Ovary (tissue), 9 donors: ENCODE results near the gene NXNL1. TPM values are rescaled to one million over a fixed set of nuclear protein-coding genes. Genes with fewer than 3 reads are reported as not detected.

Experiments used
- DNase-seq, 5 donors: peaks; one replicate each; pipeline ENCODE4 v3.0.0-alpha.2; 2019 to 2020
- H3K27ac ChIP-seq, 2 donors: fragments of 200-600 bp; one replicate each; pipeline versions ENCODE4 v1.5.1 to v1.8.0; 2019 to 2022
- H3K27me3 ChIP-seq: fragments of 200-600 bp; one replicate; pipeline ENCODE4 v1.8.0; 2022
- H3K36me3 ChIP-seq: fragments of 200-600 bp; sonication (generic); one replicate; pipeline ENCODE4 v1.5.1; 2019
- H3K4me1 ChIP-seq: one replicate; pipeline ENCODE4 v1.8.1; 2013; ENCODE audit warnings: mild to moderate bottlenecking, moderate library complexity; ENCODE audit not compliant: insufficient read depth
- H3K4me3 ChIP-seq: fragments of 200-600 bp; sonication (generic); one replicate; pipeline ENCODE4 v1.5.1; 2017
- H3K9me3 ChIP-seq, 2 donors: fragments of 200-600 bp in 1 of 2; sonication (generic) in 1 of 2; one replicate each; pipeline versions ENCODE4 v1.5.1 to v1.8.1; 2013 to 2019; ENCODE audit warnings: mild to moderate bottlenecking in 1 of 2, moderate library complexity in 1 of 2
- EP300 ChIP-seq: sonication (generic); formaldehyde crosslinking; IDR thresholded peaks from one replicate; pipeline ENCODE4 v1.6.1; 2017; ENCODE audit warnings: antibody characterized with exemption
- POLR2A ChIP-seq: fragments of 450-650 bp; IDR thresholded peaks from one replicate; pipeline ENCODE4 v1.6.1; 2017; ENCODE audit warnings: antibody characterized with exemption, mild to moderate bottlenecking, moderate library complexity
- WGBS, 3 donors: extraction: QIAGEN DNeasy Blood & Tissue Kit in 1 of 3; methylation state at CpG; one replicate each; pipeline versions ENCODE4 v1.1.5 to v1.1.7; 2013 to 2017; 5-methylcytosine and 5-hydroxymethylcytosine counted together
- intact Hi-C, 4 donors: fragments of 100-400 bp; cut with DNase I; formaldehyde crosslinking; loops; one replicate each; pipeline versions ENCODE4 v1.11.0 to v1.15.1; 2022 to 2023
- polyA plus RNA-seq, 2 donors: library from polyadenylated mRNA; stranded (reverse); fragments of 200-250 nt in 1 of 2; fragments of 350-450 nt in 1 of 2; fragmentation: Illumina TruSeq in 1 of 2; extraction: RNeasy Lipid Tissue Mini Kit (QIAGEN cat#74804) in 1 of 2; gene quantifications; one replicate each; pipeline ENCODE4 v1.2.3, GENCODE V29; 2013 to 2014
- total RNA-seq, 7 donors: library from RNA; depleted of rRNA in 2 of 7; stranded (reverse); fragments of >200 nt in 2 of 7; fragmentation: NEBNext Ultra II Directional in 3 of 7; extraction: Animal tissue kit (Norgen Biotek cat#: 25700) in 3 of 7; gene quantifications; one replicate each; pipeline versions ENCODE4 v1.1.0 to v1.2.4, GENCODE V29; 2016 to 2023
- TF ChIP-seq, protein P1 (sequence below), 3 donors: fragments of 450-650 bp in 2 of 3; fragments of 200-600 bp in 1 of 3; IDR thresholded peaks; one replicate each; pipeline versions ENCODE4 v1.5.1 to v1.8.0; 2016 to 2022; ENCODE audit warnings: antibody characterized with exemption in 3 of 3, mild to moderate bottlenecking in 1 of 3
- donor health status: DM: no; HTN: no; CAD: no; lungs with moderate emphysema.
- donor health status: DM: no; HTN: no; CAD: no.
- donor health status: Bipolar disorder and iron deficiency.
- donor health status: DM: yes; HTN: yes; CAD: no.
- donor health status: DM: no; HTN: no; CAD: no.
- donor health status: DM: yes; HTN: yes; CAD: no.

Gene NXNL1
- total and polyA plus RNA-seq, 9 donors: 0.11 TPM; not detected in 8

DNA sequence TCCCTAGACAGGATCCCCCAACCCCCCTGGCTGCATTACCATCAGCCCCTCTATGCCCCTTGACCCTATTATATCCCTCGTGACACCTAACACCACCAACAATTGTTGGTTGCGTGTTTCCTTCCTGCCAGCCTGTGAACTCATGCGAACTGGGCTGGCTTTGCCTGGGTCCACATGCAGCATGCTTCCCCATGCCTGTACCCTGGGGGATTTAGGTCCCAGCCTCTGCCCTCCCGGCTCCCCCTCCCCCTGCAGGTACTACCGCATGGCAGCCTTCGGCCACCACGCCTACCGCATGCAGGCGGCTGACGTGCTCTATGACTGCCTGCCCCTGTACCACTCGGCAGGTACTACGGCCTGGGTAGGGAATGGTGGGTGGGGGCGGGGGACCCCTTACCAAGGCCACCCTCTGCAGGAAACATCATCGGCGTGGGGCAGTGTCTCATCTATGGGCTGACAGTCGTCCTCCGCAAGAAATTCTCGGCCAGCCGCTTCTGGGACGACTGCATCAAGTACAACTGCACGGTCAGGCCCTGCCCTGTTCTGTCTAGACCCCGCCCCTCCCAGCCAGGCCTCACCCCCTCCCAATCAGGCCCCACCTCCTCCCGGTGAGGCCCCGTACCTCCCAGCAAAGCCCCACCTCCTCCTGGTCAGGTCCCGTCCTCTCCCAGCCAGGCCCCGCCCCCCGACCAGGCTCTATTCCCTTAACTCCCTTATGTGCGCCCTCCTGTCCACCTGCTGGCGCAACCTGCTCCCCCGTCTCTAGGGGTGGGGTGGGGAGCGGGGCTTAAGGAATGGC, 28.1 kb upstream of the NXNL1 start:
- Histone ChIP-seq H3K27ac (no peak overlapping the region), H3K9me3 (no peaks in the 10 kb centered on the region), H3K27me3 (no peaks in the 10 kb centered on the region), H3K36me3 (no peaks in the 10 kb centered on the region), H3K4me3 (no peak overlapping the region), H3K4me1 (no peaks in the 10 kb centered on the region)
- DNase-seq: peak in 2 of 5 donors; percentile 52 to 59
- intact Hi-C loops: loop anchor here in 1 of 4 donors (5.0 kb wide), 1 partner anchor 531 kb away; no protein-coding TSS in a partner anchor
- 65 to 69% (median 65%) methylated on average over 31 of the region's 31 CpGs for WGBS, 3 donors
- TF ChIP-seq, protein P1, sequence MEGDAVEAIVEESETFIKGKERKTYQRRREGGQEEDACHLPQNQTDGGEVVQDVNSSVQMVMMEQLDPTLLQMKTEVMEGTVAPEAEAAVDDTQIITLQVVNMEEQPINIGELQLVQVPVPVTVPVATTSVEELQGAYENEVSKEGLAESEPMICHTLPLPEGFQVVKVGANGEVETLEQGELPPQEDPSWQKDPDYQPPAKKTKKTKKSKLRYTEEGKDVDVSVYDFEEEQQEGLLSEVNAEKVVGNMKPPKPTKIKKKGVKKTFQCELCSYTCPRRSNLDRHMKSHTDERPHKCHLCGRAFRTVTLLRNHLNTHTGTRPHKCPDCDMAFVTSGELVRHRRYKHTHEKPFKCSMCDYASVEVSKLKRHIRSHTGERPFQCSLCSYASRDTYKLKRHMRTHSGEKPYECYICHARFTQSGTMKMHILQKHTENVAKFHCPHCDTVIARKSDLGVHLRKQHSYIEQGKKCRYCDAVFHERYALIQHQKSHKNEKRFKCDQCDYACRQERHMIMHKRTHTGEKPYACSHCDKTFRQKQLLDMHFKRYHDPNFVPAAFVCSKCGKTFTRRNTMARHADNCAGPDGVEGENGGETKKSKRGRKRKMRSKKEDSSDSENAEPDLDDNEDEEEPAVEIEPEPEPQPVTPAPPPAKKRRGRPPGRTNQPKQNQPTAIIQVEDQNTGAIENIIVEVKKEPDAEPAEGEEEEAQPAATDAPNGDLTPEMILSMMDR (IDR thresholded peaks at IDR 0.05): no peak
- no peak for TF ChIP-seq EP300
- TF ChIP-seq POLR2A: no peak

DNA sequence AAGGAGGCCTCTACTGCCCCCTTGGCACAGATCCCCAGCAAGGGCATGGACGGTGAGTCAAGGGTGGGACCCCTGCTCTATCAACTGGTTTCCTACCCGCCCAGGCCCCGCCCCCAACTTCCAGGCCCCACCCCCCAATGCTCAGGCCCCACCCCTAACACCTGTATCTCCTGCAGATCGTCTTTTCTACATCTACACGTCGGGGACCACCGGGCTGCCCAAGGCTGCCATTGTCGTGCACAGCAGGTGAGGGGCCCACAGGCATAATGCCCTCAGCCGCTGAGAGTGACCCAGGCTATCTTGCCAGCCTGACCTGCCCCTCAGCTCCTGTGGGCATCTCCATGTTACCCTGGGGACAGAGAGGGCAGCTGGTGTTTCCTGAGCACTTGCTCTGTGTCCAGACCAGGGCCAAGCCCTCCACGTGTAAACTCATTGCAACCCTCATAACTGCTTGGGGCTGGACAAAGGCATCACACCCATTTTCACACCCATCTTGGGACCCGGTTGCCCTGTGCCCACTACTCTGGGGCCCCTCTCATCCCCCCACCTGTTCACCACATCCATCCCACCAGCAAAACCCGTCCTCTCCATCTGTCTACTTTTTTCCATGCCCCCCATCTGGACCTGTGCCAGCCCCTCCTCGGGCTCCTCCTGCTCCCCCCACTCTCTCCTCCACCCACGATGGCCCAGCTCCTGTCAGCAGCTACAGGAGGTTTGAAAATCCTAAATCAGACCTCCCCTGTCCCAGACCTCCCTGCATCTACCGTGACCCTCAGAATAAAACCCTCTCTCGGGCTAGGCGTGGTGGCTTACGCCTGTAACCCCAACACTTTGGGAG, 26.8 kb upstream of the NXNL1 start:
- TF ChIP-seq EP300 (no peak), POLR2A (no peak)
- TF ChIP-seq, protein P1 (IDR thresholded peaks at IDR 0.05): no peak
- DNase-seq: no peak
- intact Hi-C loops: loop anchor here in 1 of 4 donors (5.0 kb wide), 1 partner anchor 530 kb away; no protein-coding TSS in a partner anchor
- Histone ChIP-seq H3K27ac (no peak overlapping the region), H3K36me3 (no peaks in the 10 kb centered on the region), H3K27me3 (no peaks in the 10 kb centered on the region), H3K4me3 (no peak overlapping the region), H3K9me3 (no peaks in the 10 kb centered on the region), H3K4me1 (no peaks in the 10 kb centered on the region)
- WGBS, 3 donors: 62 to 73% (median 64%) methylated on average over 18 of the region's 18 CpGs

DNA sequence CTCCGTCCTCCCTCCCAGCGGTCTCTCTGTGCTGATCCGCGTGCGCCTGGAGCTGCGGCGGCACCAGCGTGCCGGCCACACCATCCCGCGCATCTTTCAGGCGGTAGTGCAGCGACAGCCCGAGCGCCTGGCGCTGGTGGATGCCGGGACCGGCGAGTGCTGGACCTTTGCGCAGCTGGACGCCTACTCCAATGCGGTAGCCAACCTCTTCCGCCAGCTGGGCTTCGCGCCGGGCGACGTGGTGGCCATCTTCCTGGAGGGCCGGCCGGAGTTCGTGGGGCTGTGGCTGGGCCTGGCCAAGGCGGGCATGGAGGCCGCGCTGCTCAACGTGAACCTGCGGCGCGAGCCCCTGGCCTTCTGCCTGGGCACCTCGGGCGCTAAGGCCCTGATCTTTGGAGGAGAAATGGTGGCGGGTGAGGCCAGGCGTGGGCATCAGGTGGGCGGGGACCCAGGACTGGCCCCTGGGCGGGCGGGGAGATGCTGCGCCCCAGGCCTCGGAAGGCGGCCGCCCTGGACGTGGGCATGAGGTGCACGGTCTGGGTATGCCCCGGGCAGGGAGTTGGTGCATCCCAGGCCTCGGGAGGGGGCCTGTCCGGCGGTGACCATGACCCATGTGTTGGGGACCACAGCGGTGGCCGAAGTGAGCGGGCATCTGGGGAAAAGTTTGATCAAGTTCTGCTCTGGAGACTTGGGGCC, 26.0 kb upstream of the NXNL1 start:
- no peaks in the 10 kb centered on the region for H3K9me3 ChIP-seq
- H3K4me1 ChIP-seq: no peaks in the 10 kb centered on the region
- H3K4me3 ChIP-seq: no peak overlapping the region
- no peak overlapping the region for H3K27ac ChIP-seq
- H3K36me3 ChIP-seq: no peaks in the 10 kb centered on the region
- no peak for DNase-seq
- intact Hi-C loops: loop anchor here in 1 of 4 donors (5.0 kb wide), 1 partner anchor 529 kb away; no protein-coding TSS in a partner anchor
- 94% methylated on average over 52 to 58 of the region's 58 CpGs for WGBS, 3 donors
- no peaks in the 10 kb centered on the region for H3K27me3 ChIP-seq
- TF ChIP-seq POLR2A: no peak
- TF ChIP-seq EP300: no peak
- TF ChIP-seq, protein P1 (IDR thresholded peaks at IDR 0.05): no peak
